Liver (tissue), 9 donors: ENCODE measurements around the gene TGM5. TPM values are rescaled to one million over a fixed set of nuclear protein-coding genes. Genes with fewer than 3 reads are reported as not detected.
A peak's percentile ranks its signal among the peaks of the same experiment; 100 is the strongest.

Experiments
- DNase-seq: peaks from one replicate; pipeline ENCODE4 v3.0.0-alpha.2; 2017; ENCODE audit warnings: low spot score
- H3K27ac ChIP-seq, 2 donors: one replicate each; pipeline ENCODE4 v1.7.0; 2013; ENCODE audit warnings: inconsistent platforms in 2 of 2, low read length in 2 of 2, control low read depth in 1 of 2, low read depth in 1 of 2, mild to moderate bottlenecking in 1 of 2
- H3K27me3 ChIP-seq, 4 donors: one replicate each; pipeline versions ENCODE4 v1.6.1 to v1.7.0; 2013; ENCODE audit warnings: low read length in 3 of 4, inconsistent platforms in 1 of 4, mild to moderate bottlenecking in 1 of 4, moderate library complexity in 1 of 4; ENCODE audit not compliant: control insufficient read depth in 4 of 4, insufficient read depth in 4 of 4
- H3K36me3 ChIP-seq, 4 donors: one replicate each; pipeline versions ENCODE4 v1.6.1 to v1.7.0; 2013; ENCODE audit warnings: low read length in 3 of 4, mild to moderate bottlenecking in 3 of 4, low read depth in 1 of 4, moderate library complexity in 1 of 4; ENCODE audit not compliant: control insufficient read depth in 4 of 4, insufficient read depth in 3 of 4
- H3K4me1 ChIP-seq, 4 donors: one replicate each; pipeline versions ENCODE4 v1.6.1 to v1.7.0; 2013; ENCODE audit warnings: low read length in 3 of 4, mild to moderate bottlenecking in 3 of 4, moderate library complexity in 1 of 4; ENCODE audit not compliant: control insufficient read depth in 4 of 4, insufficient read depth in 4 of 4
- H3K4me3 ChIP-seq, 3 donors: one replicate each; pipeline versions ENCODE4 v1.6.1 to v1.7.0; 2013; ENCODE audit warnings: low read length in 3 of 3, control low read depth in 1 of 3, low read depth in 1 of 3, mild to moderate bottlenecking in 1 of 3
- H3K9ac ChIP-seq, 2 donors: one replicate each; pipeline ENCODE4 v1.7.0; 2013; ENCODE audit warnings: low read length in 2 of 2, mild to moderate bottlenecking in 2 of 2, moderate library complexity in 2 of 2, control low read depth in 1 of 2, low read depth in 1 of 2
- H3K9me3 ChIP-seq, 4 donors: one replicate each; pipeline versions ENCODE4 v1.6.1 to v1.7.0; 2013; ENCODE audit warnings: low read length in 3 of 4; ENCODE audit not compliant: control insufficient read depth in 4 of 4
- EGR1 ChIP-seq, 2 donors: IDR thresholded peaks; 2 replicates each; pipeline ENCODE4 v1.6.1; 2016 to 2018; ENCODE audit warnings: antibody characterized with exemption in 2 of 2, low read depth in 2 of 2
- FOXA1 ChIP-seq: IDR thresholded peaks from 2 replicates; pipeline ENCODE4 v1.6.1; 2016; ENCODE audit warnings: antibody characterized with exemption
- GABPA ChIP-seq, 2 donors: IDR thresholded peaks in 1 of 2; conservative IDR thresholded peaks in 1 of 2; 2 replicates each; pipeline ENCODE4 v1.6.1; 2016; ENCODE audit warnings: antibody characterized with exemption in 2 of 2, mild to moderate bottlenecking in 1 of 2, moderate library complexity in 1 of 2
- HNF4A ChIP-seq, 2 donors: conservative IDR thresholded peaks; 2 replicates each; pipeline ENCODE4 v1.6.1; 2016; ENCODE audit warnings: antibody characterized with exemption in 2 of 2, mild to moderate bottlenecking in 2 of 2
- HNF4G ChIP-seq: IDR thresholded peaks from 2 replicates; pipeline ENCODE4 v1.6.1; 2016; ENCODE audit warnings: antibody characterized with exemption
- NR2F2 ChIP-seq: IDR thresholded peaks from 2 replicates; pipeline ENCODE4 v1.6.1; 2016; ENCODE audit warnings: antibody characterized with exemption
- RAD21 ChIP-seq, 2 donors: IDR thresholded peaks; 2 replicates each; pipeline ENCODE4 v1.6.1; 2016; ENCODE audit warnings: antibody characterized with exemption in 2 of 2, mild to moderate bottlenecking in 2 of 2
- RXRA ChIP-seq, 2 donors: IDR thresholded peaks; 2 replicates each; pipeline ENCODE4 v1.6.1; 2017 to 2018; ENCODE audit warnings: antibody characterized with exemption in 2 of 2, mild to moderate bottlenecking in 1 of 2
- TAF1 ChIP-seq: conservative IDR thresholded peaks from 2 replicates; pipeline ENCODE4 v1.6.1; 2016; ENCODE audit warnings: antibody characterized with exemption, mild to moderate bottlenecking
- YY1 ChIP-seq: IDR thresholded peaks from 2 replicates; pipeline ENCODE4 v1.6.1; 2016; ENCODE audit warnings: antibody characterized with exemption, mild to moderate bottlenecking
- WGBS: extraction: QIAGEN DNeasy Blood & Tissue Kit; methylation state at CpG from one replicate; pipeline ENCODE4 v1.1.7; 2013; 5-methylcytosine and 5-hydroxymethylcytosine counted together
- polyA plus RNA-seq, 2 donors: library from polyadenylated mRNA; stranded (reverse) in 1 of 2; unstranded in 1 of 2; fragments of 200-250 nt in 1 of 2; fragments of >200 nt in 1 of 2; fragmentation: Nextera tagmentation in 1 of 2; extraction: Ambion mirVana in 1 of 2; gene quantifications; one replicate each; pipeline versions ENCODE4 v1.2.1 to v1.2.3, GENCODE V29; 2013 to 2015
- total RNA-seq, 2 donors: library from RNA; depleted of rRNA; stranded (reverse); fragments of >200 nt; gene quantifications; one replicate each; pipeline ENCODE4 v1.2.3, GENCODE V29; 2014
- TF ChIP-seq, protein P1 (sequence below): IDR thresholded peaks from 2 replicates; pipeline ENCODE4 v1.6.1; 2016; ENCODE audit warnings: antibody characterized with exemption
- TF ChIP-seq, protein P2 (sequence below): IDR thresholded peaks from 2 replicates; pipeline ENCODE4 v1.6.1; 2016; ENCODE audit warnings: antibody characterized with exemption, mild to moderate bottlenecking
- TF ChIP-seq, protein P3 (sequence below): IDR thresholded peaks from 2 replicates; pipeline ENCODE4 v1.6.1; 2016; ENCODE audit warnings: antibody characterized with exemption
- TF ChIP-seq, protein P4 (sequence below): IDR thresholded peaks from 2 replicates; pipeline ENCODE4 v1.6.1; 2016; ENCODE audit warnings: antibody characterized with exemption
- donor health status: healthy.
- donor health status: healthy.
- donor health status: healthy.
- donor health status: healthy.
- donor health status: healthy.

The TGM5 gene
- total and polyA plus RNA-seq, 4 donors: not detected

DNA sequence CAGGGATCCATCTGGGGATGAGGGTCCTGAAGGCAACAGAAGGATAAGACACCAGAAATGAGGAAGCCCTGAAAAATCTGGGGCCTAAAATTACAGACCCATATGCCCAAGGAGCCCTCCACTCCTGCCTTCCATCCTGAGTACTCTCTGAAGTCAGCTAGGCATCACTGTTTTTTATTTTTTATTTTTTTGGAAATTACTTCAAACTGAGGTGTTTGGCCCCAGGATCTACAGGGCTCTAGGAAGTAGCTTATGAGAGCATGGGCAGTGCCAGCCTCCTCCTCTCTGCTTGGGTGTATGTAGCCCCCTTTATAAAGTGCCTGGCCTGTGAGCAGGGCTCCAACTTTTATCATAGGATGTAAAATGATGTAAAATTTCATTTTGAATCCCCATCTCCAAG is 53.8 kb downstream of the TGM5 start:
- Histone ChIP-seq H3K9me3 (no peaks in the 10 kb centered on the region), H3K27me3 (peaks cover 0 to 3% (median 0%) of the 10 kb centered on the region in 4 donors), H3K9ac (no peak overlapping the region), H3K4me3 (no peak overlapping the region), H3K4me1 (no peaks in the 10 kb centered on the region), H3K27ac (no peak overlapping the region), H3K36me3 (no peaks in the 10 kb centered on the region)
- DNase-seq: no peak
- TF ChIP-seq TAF1 (no peak), EGR1 (IDR thresholded peaks at IDR 0.05; ENCODE audit: low read depth in 2 of 2) (no peak), HNF4G (no peak)
- TF ChIP-seq, protein P1, sequence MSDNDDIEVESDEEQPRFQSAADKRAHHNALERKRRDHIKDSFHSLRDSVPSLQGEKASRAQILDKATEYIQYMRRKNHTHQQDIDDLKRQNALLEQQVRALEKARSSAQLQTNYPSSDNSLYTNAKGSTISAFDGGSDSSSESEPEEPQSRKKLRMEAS: no peak
- TF ChIP-seq, protein P2, sequence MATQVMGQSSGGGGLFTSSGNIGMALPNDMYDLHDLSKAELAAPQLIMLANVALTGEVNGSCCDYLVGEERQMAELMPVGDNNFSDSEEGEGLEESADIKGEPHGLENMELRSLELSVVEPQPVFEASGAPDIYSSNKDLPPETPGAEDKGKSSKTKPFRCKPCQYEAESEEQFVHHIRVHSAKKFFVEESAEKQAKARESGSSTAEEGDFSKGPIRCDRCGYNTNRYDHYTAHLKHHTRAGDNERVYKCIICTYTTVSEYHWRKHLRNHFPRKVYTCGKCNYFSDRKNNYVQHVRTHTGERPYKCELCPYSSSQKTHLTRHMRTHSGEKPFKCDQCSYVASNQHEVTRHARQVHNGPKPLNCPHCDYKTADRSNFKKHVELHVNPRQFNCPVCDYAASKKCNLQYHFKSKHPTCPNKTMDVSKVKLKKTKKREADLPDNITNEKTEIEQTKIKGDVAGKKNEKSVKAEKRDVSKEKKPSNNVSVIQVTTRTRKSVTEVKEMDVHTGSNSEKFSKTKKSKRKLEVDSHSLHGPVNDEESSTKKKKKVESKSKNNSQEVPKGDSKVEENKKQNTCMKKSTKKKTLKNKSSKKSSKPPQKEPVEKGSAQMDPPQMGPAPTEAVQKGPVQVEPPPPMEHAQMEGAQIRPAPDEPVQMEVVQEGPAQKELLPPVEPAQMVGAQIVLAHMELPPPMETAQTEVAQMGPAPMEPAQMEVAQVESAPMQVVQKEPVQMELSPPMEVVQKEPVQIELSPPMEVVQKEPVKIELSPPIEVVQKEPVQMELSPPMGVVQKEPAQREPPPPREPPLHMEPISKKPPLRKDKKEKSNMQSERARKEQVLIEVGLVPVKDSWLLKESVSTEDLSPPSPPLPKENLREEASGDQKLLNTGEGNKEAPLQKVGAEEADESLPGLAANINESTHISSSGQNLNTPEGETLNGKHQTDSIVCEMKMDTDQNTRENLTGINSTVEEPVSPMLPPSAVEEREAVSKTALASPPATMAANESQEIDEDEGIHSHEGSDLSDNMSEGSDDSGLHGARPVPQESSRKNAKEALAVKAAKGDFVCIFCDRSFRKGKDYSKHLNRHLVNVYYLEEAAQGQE: no peak
- TF ChIP-seq, protein P3, sequence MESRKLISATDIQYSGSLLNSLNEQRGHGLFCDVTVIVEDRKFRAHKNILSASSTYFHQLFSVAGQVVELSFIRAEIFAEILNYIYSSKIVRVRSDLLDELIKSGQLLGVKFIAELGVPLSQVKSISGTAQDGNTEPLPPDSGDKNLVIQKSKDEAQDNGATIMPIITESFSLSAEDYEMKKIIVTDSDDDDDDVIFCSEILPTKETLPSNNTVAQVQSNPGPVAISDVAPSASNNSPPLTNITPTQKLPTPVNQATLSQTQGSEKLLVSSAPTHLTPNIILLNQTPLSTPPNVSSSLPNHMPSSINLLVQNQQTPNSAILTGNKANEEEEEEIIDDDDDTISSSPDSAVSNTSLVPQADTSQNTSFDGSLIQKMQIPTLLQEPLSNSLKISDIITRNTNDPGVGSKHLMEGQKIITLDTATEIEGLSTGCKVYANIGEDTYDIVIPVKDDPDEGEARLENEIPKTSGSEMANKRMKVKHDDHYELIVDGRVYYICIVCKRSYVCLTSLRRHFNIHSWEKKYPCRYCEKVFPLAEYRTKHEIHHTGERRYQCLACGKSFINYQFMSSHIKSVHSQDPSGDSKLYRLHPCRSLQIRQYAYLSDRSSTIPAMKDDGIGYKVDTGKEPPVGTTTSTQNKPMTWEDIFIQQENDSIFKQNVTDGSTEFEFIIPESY: no peak

DNA sequence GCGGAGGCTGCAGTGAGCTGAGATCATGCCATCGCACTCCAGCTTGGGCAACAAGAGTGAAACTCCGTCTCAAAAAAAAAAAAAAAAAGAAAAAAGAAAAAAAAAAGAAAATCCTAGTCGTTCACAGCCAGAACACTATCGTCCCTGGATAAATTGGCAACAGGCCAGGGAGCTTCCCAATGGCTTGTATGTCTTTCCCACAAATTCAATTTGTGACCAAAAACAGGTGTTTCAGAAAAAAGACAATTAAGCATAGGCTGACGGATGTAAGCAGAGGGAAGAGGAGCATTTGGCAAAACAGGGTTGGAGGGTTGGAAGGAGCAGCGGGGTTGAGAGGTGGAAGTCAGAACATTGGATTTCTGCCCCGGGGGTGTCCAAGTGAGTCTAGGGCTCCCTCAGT is 54.4 kb downstream of the TGM5 start:
- Histone ChIP-seq H3K4me1 (no peaks in the 10 kb centered on the region), H3K27me3 (peaks cover 0 to 3% (median 0%) of the 10 kb centered on the region in 4 donors), H3K36me3 (no peaks in the 10 kb centered on the region), H3K4me3 (no peak overlapping the region), H3K27ac (no peak overlapping the region), H3K9ac (no peak overlapping the region), H3K9me3 (no peaks in the 10 kb centered on the region)
- DNase-seq: no peak
- WGBS: 82% methylated on average over 8 of the region's 8 CpGs
- no peak for TF ChIP-seq GABPA (IDR thresholded peaks at IDR 0.05 in 1 of 2, conservative IDR thresholded peaks at IDR 0.05 in 1 of 2)

DNA sequence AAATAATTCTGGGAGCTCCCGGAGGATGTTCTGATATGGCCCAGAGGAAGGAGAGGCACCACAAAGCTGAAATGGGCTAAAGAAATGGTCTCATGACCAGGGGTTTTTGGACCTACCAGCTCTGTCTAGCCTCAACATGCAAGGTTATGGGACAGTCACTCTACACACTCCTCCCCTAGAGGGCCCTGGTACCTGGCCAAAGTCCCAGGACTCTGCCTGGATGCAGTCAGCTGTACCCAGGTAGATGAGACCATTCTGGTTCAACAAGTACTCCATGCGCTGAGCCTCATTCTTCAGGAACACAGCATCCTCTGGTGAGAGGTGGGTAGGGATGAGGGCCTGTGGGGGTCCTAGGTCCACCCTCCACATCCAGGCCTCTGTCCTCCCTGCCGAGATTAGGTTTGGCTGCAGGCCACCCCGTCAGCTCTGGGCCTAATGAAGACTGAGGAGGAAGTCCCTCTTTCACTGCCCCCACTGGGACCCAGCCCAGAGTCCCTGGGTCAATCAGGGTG is 55.4 kb downstream of the TGM5 start:
- H3K36me3 ChIP-seq: no peaks in the 10 kb centered on the region
- H3K9ac ChIP-seq: no peak overlapping the region
- WGBS: 85% methylated on average over 4 of the region's 4 CpGs
- no peaks in the 10 kb centered on the region for H3K9me3 ChIP-seq
- TF ChIP-seq NR2F2: no peak
- no peak for TF ChIP-seq FOXA1
- TF ChIP-seq HNF4A (conservative IDR thresholded peaks at IDR 0.05): no peak
- no peak for TF ChIP-seq TAF1
- TF ChIP-seq, protein P4, sequence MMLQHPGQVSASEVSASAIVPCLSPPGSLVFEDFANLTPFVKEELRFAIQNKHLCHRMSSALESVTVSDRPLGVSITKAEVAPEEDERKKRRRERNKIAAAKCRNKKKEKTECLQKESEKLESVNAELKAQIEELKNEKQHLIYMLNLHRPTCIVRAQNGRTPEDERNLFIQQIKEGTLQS: no peak
- TF ChIP-seq, protein P1: no peak
- TF ChIP-seq, protein P2: no peak
- TF ChIP-seq GABPA (IDR thresholded peaks at IDR 0.05 in 1 of 2, conservative IDR thresholded peaks at IDR 0.05 in 1 of 2): no peak
- no peak for TF ChIP-seq RAD21 (IDR thresholded peaks at IDR 0.05)
- no peak for TF ChIP-seq RXRA (IDR thresholded peaks at IDR 0.05)
- TF ChIP-seq, protein P3: no peak
- no peak for TF ChIP-seq EGR1 (IDR thresholded peaks at IDR 0.05; ENCODE audit: low read depth in 2 of 2)
- no peak for TF ChIP-seq YY1
- TF ChIP-seq HNF4G: no peak
- DNase-seq: peak; percentile 34
- peaks cover 0 to 3% (median 0%) of the 10 kb centered on the region in 4 donors for H3K27me3 ChIP-seq
- H3K27ac ChIP-seq: no peak overlapping the region
- no peak overlapping the region for H3K4me3 ChIP-seq
- H3K4me1 ChIP-seq: no peaks in the 10 kb centered on the region
